Left hindlimb (tissue), 1 donor: ENCODE measurements around the gene ABHD12B.
"Not testable (repeated sequence)": the region's sequence is repeated elsewhere in the genome, so short reads cannot be mapped to it uniquely, and the experiment has no call there.

Experiments used
- DNase-seq: peaks from one replicate; pipeline ENCODE4 v3.0.0-alpha.2; 2018

The ABHD12B gene

DNA sequence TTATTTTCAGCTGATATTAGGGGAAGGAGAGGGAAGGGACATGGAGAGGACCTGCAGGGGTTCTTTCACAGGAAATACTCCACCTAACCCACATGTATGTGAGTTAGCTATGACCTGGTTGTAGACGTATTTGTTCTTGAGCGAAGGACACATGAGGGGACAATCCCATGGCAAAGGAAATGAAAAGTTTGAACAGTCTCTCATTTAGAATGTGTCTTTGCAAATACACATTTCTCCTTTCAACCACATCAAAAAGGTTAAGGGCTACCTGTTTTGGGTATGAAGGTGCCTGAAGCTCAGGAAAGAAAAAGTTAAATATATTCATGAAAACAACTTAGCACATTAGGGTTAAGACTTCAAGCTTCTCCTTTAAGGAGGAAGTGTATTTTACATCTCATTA is 65.0 kb downstream of the ABHD12B start:
- no peak for DNase-seq

DNA sequence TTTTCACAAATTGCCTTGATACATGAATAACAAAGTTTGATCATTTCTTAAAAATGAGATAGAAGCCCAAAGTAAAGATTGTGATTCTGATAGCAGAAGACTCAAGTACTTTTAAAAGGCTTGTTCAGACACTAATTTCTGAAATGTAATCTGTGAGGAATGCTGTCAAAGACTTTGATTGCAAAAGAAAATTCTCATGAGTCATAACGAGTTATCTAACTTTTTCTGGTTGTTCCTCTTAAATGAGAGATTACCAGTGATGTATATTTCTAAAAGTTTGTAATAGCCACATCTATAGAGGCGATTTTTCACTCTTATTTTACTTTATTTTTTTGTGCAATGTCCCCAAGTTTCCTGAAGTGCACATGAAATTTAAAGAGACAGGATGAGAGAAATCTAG is 65.5 kb downstream of the ABHD12B start:
- no peak for DNase-seq

DNA sequence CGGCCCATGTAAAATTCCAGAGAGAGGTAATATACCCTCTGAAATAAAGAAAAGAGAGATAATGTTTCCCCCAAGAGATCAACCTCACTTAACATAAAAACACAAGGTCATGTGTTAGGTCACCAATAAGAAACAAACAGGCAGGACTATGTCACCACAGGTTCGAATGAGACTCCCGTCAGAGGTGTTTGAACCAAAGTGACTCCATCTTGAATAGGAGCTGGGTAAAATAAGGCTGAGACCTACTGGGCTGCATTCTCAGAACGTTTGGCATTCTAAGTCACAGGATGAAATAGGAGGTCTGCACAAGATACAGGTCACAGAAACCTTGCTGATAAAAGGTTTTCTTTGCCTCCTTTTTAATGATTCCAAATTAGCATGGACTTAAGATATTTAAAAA is 65.9 kb downstream of the ABHD12B start:
- no peak for DNase-seq

DNA sequence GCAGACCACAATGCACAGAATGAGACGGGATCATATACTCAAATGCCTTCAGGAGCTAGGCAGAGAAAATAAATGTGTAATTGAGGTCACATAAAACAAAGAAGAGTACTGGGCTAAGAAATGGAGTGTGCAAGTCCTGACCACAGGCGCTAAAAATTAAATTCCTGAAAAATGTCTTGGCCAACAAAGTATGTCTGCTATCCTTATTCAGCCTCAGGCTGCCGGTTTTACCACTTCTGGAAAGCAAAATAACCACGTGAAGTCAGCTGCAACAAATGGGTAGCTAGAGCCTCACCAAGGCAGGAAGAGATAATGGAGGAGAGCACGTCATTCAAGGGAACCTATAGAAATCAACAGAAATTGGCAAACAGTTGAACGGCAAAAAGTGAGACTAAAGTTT is 69.3 kb downstream of the ABHD12B start:
- DNase-seq = no peak

DNA sequence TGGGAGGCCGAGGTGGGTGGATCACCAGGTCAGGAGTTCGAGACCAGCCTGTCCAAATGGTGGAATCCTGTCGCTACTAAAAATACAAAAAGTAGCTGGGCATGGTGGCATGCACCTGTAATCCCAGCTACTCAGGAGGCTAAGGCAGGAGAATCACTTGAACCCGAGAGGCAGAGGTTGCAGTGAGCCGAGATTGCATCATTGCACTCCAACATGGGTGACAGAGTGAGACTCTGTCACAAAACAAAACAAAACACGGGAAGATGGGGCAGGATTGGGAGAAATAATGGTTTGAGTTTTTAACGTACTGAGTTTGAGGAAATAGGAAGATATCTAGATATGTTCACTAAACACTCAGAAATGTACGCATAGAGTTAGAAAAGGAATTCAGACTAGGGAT is 69.8 kb downstream of the ABHD12B start:
- DNase-seq = not testable (repeated sequence)

DNA sequence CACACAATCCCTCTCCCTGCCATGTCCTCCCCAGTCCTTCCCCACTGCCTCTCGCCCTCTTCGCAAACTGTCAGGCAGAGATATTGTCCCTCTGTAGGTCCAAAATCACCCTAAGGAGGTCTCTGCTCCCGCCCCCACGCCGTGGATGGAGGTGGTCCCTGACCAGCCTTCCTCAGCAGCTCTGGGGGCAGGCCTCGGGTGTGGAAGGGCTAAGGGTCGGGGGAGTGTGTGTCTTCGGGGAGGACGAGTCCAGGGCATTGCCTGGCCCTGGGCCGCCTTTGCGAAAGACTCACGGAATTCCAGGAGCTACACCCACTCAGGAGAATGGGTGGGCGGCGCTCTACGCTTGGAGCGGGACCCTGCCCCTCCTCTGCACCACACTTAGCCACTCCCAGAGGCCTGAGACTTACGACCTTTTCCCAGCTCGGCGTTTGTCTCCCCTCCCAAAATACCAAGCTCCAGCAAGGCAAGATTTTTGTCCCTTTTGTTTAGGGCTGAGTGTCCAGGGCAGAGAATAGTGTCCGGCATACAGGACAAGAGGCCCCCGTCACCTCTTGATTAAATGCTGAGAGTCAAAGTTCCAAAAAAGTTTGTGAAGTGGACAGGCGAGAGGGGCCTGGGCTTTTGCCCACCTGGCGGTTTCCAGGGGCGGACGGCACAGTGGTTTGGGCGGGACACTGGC is 71.5 kb downstream of the ABHD12B start:
- DNase-seq = no peak

DNA sequence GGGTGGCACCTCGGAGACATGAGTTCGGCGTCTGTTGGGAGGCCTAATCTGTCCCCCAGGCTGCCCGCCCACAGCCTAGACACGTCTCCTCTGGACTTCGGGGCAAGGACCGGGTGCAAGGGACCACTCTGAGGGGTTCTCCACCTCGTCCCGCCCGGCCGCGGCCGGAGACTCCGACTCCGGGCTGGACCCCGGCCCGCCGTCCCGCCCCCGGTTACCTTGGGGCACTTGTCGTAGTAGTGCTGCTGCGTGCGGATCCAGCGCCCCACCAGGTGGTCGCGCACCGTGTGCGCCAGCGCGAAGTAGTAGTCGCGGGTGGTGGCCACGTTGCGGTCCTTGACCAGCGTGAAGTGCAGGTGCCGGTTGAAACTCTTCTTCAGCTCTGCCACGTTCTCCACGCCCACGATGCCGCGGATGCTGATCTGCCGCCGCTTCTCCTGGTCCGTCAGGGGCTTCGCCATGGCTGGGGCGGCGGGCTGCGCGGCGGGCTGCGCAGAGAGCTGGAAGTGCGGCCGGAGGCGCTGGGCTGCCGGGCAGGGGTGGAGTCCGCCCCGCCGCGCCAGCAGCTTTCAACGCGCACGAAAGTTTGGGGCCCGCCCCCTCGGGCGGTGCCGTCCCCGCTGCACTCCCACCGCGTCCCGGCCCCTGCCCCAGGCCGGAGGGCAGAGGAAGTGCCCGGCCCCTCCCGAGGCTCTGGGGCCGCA is 72.2 kb downstream of the ABHD12B start, which contains the start of gene PYGL:
Gene PYGL (minus strand): TSS at position 541 of the 704 bp plus-strand sequence. CDS start 80 bp downstream, at position 461.
- peak; percentile 85 for DNase-seq

DNA sequence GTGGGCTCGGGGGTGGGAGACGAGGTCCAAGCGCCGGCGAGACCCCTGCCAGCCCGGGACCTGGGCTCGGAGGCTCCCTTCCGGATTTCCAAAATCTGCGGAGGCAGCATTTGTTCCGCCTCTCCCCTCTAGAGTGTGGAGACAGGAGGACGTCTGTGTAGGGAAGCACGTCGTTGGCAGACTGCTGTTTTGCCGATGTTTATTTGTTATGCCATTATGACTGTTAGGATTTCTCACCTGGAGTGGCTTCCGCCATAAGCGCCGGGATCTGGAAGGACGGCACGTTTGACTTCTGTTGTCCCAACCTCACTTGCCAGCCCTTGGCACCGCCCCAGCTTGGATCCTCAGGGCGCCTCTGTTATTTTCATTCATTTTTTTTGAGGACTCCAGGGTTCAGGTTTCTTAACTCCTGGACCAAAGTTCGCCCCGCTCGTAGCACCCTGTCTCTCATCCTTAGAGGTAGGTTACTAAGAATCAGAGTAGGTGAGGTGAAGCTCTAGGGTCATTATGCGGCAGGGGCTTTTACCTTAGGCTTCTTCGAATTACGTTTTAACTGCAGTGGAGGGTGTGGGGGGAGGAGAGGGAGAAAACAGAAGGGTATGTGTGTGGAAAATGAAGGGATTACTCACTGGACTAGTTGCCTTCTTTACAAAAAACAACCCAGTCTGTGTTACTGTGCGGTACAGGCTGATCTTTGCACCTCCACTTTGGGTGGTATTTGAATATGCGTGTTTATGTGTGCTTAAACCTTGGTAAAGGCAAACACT is 73.0 kb downstream of the ABHD12B start:
- DNase-seq = no peak

DNA sequence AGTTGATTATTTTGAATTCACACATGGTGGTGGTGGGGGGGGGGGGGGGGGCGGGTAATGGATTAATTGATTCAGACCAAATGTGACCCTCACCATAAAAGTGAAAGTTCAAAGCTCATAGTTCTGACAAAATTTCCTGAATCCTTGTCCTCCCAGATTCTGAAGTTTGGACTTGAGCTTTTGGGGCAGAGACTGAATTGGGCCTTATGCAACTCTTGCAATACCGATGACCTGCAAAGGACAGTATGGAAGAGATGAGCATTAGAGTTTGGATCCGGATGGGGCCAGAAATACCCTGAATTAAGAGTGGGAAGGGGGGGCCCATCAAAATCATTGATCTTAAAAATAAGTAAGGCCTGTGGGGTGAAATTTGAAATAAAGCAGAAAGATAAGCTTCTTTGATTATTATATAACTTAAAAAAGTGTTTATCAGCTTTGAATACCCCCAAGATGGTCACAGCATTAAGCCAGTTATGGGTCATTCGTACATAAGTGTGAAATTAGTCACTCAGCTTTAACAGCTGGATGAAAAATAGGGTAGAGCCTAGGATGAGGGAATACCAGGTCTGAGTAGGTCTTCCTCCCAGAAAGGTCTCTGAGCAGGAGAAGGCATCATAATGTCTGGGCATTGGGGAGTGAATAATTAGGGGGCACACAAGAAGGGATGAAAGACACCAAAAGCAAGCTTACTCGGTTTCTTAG is 74.5 kb downstream of the ABHD12B start:
- DNase-seq = no peak

DNA sequence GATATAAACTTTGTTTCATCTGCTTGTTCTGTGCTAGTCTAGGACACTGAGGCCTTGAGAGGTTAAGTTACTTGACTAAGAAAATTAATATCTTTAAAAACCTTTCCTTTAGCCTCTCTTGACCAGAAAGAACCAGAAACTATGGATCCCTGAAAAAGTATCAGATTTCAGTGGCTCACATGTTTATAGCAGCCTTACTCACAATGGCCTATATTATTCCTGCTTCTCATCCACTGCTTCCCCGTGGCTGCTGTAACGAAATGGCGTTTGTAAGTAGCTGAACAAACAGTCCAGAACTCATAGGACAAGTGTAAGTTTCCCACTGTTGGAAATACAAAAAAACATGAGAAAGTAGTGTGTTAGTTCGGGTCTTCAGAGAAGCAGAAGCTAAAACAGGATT is 75.6 kb downstream of the ABHD12B start:
- no peak for DNase-seq

DNA sequence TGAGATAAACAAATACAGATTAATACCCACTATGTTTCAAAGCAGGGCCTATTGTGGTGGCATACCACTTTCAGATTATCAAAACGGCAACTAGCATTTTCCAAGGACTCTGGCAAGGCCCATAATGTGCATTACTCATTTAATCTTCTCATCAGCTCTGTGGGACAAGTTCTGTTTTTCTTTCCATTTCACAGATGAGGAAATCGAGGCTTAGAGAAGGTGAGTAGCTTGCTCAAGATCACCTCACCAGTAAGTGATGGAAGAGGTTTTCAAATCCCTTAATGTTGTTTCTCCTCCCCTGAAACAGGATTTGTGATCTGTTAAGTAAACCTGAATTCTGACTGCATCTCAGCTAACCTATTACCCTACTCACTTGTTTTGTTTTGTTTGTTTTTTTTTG is 76.4 kb downstream of the ABHD12B start:
- DNase-seq = no peak

DNA sequence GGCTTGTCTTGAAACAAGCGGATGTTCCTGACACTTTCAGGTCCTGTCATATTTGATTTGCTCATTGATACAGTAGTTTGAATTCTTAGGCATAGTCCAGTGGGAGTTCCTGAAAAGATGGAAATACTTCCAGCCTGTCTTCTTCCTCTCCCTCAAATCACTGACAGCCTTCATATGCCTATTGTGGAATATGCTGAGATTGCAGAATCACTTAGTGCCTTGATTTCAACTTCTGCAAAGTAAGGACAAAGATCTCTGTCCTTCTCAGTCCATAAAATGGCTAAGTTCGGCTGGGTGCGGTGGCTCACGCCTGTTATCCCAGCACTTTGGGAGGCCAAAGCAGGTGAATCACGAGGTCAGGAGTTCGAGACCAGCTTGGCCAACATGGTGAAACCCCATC is 79.2 kb downstream of the ABHD12B start:
- no peak for DNase-seq

DNA sequence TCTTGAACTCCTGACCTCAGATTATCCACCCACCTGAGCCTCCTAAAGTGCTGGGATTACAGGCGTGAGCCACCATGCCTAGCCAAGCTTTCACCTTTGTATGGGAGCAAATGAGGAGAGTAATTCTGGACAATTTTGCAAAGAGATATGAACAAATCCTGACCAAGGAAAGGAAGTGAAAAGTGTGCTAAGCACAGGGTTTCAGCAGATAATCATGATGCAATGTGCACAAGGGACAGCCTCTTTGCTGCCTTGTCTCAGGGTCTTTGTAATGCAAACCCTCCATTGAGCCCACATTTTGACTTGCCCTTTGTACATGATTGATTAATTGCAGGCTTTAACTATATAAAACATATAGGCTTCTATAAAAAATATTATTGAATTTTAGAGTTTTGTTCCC is 81.6 kb downstream of the ABHD12B start:
- no peak for DNase-seq
